Spleen (tissue), 11 donors: ENCODE data around the gene SHISA9. TPM values are rescaled to one million over a fixed set of nuclear protein-coding genes. Genes with fewer than 3 reads are reported as not detected.

Experiments used
- DNase-seq: peaks from one replicate; pipeline ENCODE4 v3.0.0-alpha.2; 2020
- H3K27ac ChIP-seq, 8 donors: fragments of 200-600 bp; sonication (generic) in 7 of 8; 1 replicate in 4 of 8; 2 replicates in 4 of 8; pipeline versions ENCODE4 v1.5.0 to v1.8.0; 2016 to 2021; ENCODE audit warnings: inconsistent platforms in 4 of 8, mild to moderate bottlenecking in 4 of 8, moderate library complexity in 1 of 8
- H3K27me3 ChIP-seq, 7 donors: fragments of 200-600 bp; sonication (generic) in 6 of 7; replicated peaks in 1 of 7; 1 replicate in 4 of 7; 2 replicates in 3 of 7; pipeline versions ENCODE4 v1.5.0 to v1.8.0; 2016 to 2021; ENCODE audit warnings: inconsistent platforms in 3 of 7, mild to moderate bottlenecking in 1 of 7
- H3K36me3 ChIP-seq, 6 donors: fragments of 200-600 bp; sonication (generic) in 5 of 6; 1 replicate in 4 of 6; 2 replicates in 2 of 6; pipeline versions ENCODE4 v1.5.0 to v1.8.0; 2016 to 2021; ENCODE audit warnings: inconsistent platforms in 2 of 6
- H3K4me1 ChIP-seq, 6 donors: fragments of 200-600 bp; sonication (generic) in 5 of 6; 1 replicate in 3 of 6; 2 replicates in 3 of 6; pipeline versions ENCODE4 v1.5.0 to v1.8.0; 2016 to 2021; ENCODE audit warnings: inconsistent platforms in 3 of 6
- H3K4me3 ChIP-seq, 8 donors: fragments of 200-600 bp; sonication (generic) in 7 of 8; 1 replicate in 4 of 8; 2 replicates in 4 of 8; pipeline versions ENCODE4 v1.5.0 to v1.8.0; 2016 to 2021; ENCODE audit warnings: inconsistent platforms in 4 of 8, mild to moderate bottlenecking in 4 of 8, moderate library complexity in 2 of 8
- H3K9me3 ChIP-seq, 8 donors: fragments of 200-600 bp; sonication (generic) in 7 of 8; 1 replicate in 4 of 8; 2 replicates in 4 of 8; pipeline versions ENCODE4 v1.5.0 to v1.8.0; 2016 to 2021; ENCODE audit warnings: inconsistent platforms in 4 of 8
- CTCF ChIP-seq, 11 experiments: fragments of 200-600 bp in 7 of 11; fragments of 450-650 bp in 4 of 11; sonication (generic) in 4 of 11; IDR thresholded peaks in 8 of 11; conservative IDR thresholded peaks in 3 of 11; 1 replicate in 7 of 11; 2 replicates in 4 of 11; pipeline versions ENCODE4 v1.4.0 to v1.8.0; 2016 to 2021; ENCODE audit warnings: antibody characterized with exemption in 11 of 11, inconsistent platforms in 4 of 11, mild to moderate bottlenecking in 1 of 11
- POLR2A ChIP-seq, 3 donors: fragments of 450-650 bp; IDR thresholded peaks; one replicate each; pipeline ENCODE4 v1.5.1; 2017; ENCODE audit warnings: antibody characterized with exemption in 3 of 3, mild to moderate bottlenecking in 1 of 3
- POLR2AphosphoS5 ChIP-seq, 3 donors: sonication (generic); formaldehyde crosslinking; IDR thresholded peaks; one replicate each; pipeline ENCODE4 v1.5.1; 2017; ENCODE audit warnings: antibody characterized with exemption in 3 of 3
- WGBS, 5 donors: extraction: QIAGEN DNeasy Blood & Tissue Kit in 3 of 5; methylation state at CpG; one replicate each; pipeline versions ENCODE4 v1.1.5 to v1.1.7; 2013 to 2018; 5-methylcytosine and 5-hydroxymethylcytosine counted together
- intact Hi-C: fragments of 100-400 bp; cut with DNase I; formaldehyde crosslinking; loops from one replicate; pipeline ENCODE4 v1.15.0; 2023; ENCODE audit warnings: low total_unique reads
- polyA plus RNA-seq, 3 donors: library from polyadenylated mRNA; stranded (reverse); fragments of 200-250 nt; gene quantifications; one replicate each; pipeline ENCODE4 v1.2.1, GENCODE V29; 2013
- total RNA-seq, 7 donors: library from RNA; depleted of rRNA in 3 of 7; stranded (reverse); fragments of >200 nt in 3 of 7; fragmentation: NEBNext Ultra II Directional in 4 of 7; extraction: Animal tissue kit (Norgen Biotek cat#: 25700) in 4 of 7; gene quantifications; one replicate each; pipeline versions ENCODE4 v1.1.0 to v1.2.1, GENCODE V29; 2016 to 2021
- donor health status: healthy with polysubstance abuse.
- donor health status: DM: no; HTN: no; CAD: no; lungs with moderate emphysema.
- donor health status: DM: no; HTN: no; CAD: no.
- donor health status: Bipolar disorder and iron deficiency.
- donor health status: healthy.
- donor health status: DM: no; HTN: no; CAD: no.
- donor health status: DM: yes; HTN: yes; CAD: no.

SHISA9 gene
- total and polyA plus RNA-seq, 10 donors: 0.02 to 0.17 (median 0.05) TPM; not detected in 4

GRCh38 chr16:13148294-13148693 is 246.9 kb downstream of the SHISA9 start:
- peaks cover 0 to 5% (median 0%) of the 10 kb centered on the region in 8 donors for H3K9me3 ChIP-seq
- TF ChIP-seq CTCF (IDR thresholded peaks at IDR 0.05 in 8 of 11, conservative IDR thresholded peaks at IDR 0.05 in 3 of 11) (no peak), POLR2A (IDR thresholded peaks at IDR 0.05) (no peak), POLR2AphosphoS5 (IDR thresholded peaks at IDR 0.05) (no peak)
- intact Hi-C loops: no loop called here
- H3K27me3 ChIP-seq: no peaks in the 10 kb centered on the region
- H3K4me1 ChIP-seq: no peaks in the 10 kb centered on the region
- DNase-seq: no peak
- H3K36me3 ChIP-seq: no peaks in the 10 kb centered on the region
- 82 to 92% (median 90%) methylated on average over 3 of the region's 3 CpGs for WGBS, 5 donors
- H3K4me3 ChIP-seq: no peak overlapping the region
- H3K27ac ChIP-seq: no peak overlapping the region

GRCh38 chr16:13148836-13149235 is 247.4 kb downstream of the SHISA9 start:
- TF ChIP-seq CTCF (IDR thresholded peaks at IDR 0.05 in 8 of 11, conservative IDR thresholded peaks at IDR 0.05 in 3 of 11): no peak
- no peak for TF ChIP-seq POLR2A (IDR thresholded peaks at IDR 0.05)
- TF ChIP-seq POLR2AphosphoS5 (IDR thresholded peaks at IDR 0.05): no peak
- H3K4me3 ChIP-seq: no peak overlapping the region
- 60 to 81% (median 69%) methylated on average over 3 of the region's 3 CpGs for whole genome bisulfite sequencing, 5 donors
- H3K27ac ChIP-seq: no peak overlapping the region
- no peaks in the 10 kb centered on the region for H3K4me1 ChIP-seq
- no peaks in the 10 kb centered on the region for H3K36me3 ChIP-seq
- DNase-seq: no peak
- intact Hi-C loops: no loop called here
- H3K9me3 ChIP-seq: no peaks in the 10 kb centered on the region
- H3K27me3 ChIP-seq: no peaks in the 10 kb centered on the region

DNA sequence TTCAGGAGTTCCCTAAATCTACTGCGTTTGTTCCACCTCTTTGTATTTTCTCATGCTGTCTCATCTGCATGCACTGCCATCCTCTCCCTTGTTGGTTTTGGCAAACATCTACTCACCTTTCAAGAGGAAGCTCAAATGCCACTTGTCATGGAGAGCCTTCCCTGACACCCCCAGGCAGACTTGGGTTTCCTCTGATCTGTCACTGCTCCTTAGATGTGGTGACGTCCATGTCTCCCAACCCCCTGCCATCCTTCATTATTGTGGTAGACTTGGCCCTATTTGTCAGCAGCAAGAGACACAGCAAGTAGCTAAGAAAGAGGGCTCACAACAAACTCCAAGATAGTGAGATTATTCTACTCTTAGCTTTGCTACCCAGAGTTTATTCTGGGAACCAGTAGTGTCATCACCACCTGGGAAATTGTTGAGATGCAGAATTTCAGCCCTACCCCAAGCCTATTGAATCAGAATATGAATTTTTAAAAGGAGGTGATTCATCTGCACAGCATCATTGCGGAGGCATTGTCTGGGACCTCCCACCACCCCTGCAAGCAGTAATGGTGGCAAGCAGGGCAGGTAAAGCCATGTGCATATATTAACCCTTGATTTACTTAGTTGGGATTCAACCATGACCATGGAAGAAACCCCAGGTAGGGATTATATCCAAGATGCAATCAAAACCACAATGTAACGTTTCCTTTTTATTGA is 248.9 kb downstream of the SHISA9 start:
- H3K4me1 ChIP-seq: no peaks in the 10 kb centered on the region
- no peaks in the 10 kb centered on the region for H3K36me3 ChIP-seq
- DNase-seq: no peak
- H3K9me3 ChIP-seq: no peaks in the 10 kb centered on the region
- H3K27me3 ChIP-seq: no peaks in the 10 kb centered on the region
- intact Hi-C loops: no loop called here
- TF ChIP-seq POLR2AphosphoS5 (IDR thresholded peaks at IDR 0.05) (no peak), POLR2A (IDR thresholded peaks at IDR 0.05) (no peak), CTCF (IDR thresholded peaks at IDR 0.05 in 8 of 11, conservative IDR thresholded peaks at IDR 0.05 in 3 of 11) (no peak)
- H3K4me3 ChIP-seq: no peak overlapping the region
- 61 to 67% (median 64%) methylated on average over 4 of the region's 4 CpGs for WGBS, 5 donors
- H3K27ac ChIP-seq: no peak overlapping the region

DNA sequence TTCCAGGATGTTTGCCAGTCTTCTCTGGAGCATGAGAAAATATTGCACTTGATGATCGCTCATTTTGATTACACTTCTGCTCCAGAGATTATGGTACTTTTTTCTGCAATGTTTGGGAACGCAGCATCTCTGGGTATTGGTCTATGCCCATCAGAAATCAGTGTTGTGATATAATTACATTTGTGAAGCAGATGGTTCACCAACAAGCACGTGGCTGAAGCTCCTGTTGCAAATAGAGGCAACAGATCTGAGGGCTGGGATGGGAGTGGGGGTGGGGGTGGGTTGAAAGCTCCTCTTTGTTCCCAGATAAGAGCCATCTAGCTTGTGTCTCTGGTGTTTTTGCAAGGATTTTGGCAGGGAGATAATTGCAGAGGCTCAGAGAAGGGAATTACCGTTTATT is 252.3 kb downstream of the SHISA9 start:
- no peak for TF ChIP-seq CTCF (IDR thresholded peaks at IDR 0.05 in 8 of 11, conservative IDR thresholded peaks at IDR 0.05 in 3 of 11)
- TF ChIP-seq POLR2A (IDR thresholded peaks at IDR 0.05): no peak
- TF ChIP-seq POLR2AphosphoS5 (IDR thresholded peaks at IDR 0.05): no peak

More for the DNA sequence above, 252.3 kb downstream of the SHISA9 start:
- Histone ChIP-seq H3K4me3 (no peak overlapping the region), H3K36me3 (no peaks in the 10 kb centered on the region), H3K9me3 (no peaks in the 10 kb centered on the region), H3K27ac (no peak overlapping the region), H3K4me1 (no peaks in the 10 kb centered on the region), H3K27me3 (no peaks in the 10 kb centered on the region)
- no peak for DNase-seq
- intact Hi-C loops: no loop called here
- 49 to 69% (median 58%) methylated on average over 4 of the region's 4 CpGs for WGBS, 5 donors
